Measurements from ENCODE around the gene SH3TC2. TPM values are rescaled to one million over a fixed set of nuclear protein-coding genes. Genes with fewer than 3 reads are reported as not detected.
A peak's percentile ranks its signal among the peaks of the same experiment; 100 is the strongest.

SH3TC2 gene
- polyA plus RNA-seq, 1 experiment: 1.3 TPM

GRCh38 chr5:148968311-148968710 is 94.6 kb downstream of the SH3TC2 start:
- ChIA-PET POLR2A (no interaction called here), CTCF (interaction anchor here (1.6 to 3.3 kb wide), 4 partner anchors 11 to 237 kb away, joined by 6 to 31 read pairs (median 10); no protein-coding TSS in a partner anchor)
- Histone ChIP-seq H3K9me3 (ENCODE audit: control insufficient read depth, insufficient read depth, low read length) (no peaks in the 10 kb centered on the region), H3K4me3 (ENCODE audit: low read depth, low read length) (no peak overlapping the region), H3K27me3 (ENCODE audit: control insufficient read depth, insufficient read depth, low read length) (no peaks in the 10 kb centered on the region), H3K27ac (ENCODE audit: low read depth, low read length) (no peak overlapping the region)
- no peak for TF ChIP-seq CTCF (IDR thresholded peaks at IDR 0.05; ENCODE audit: low read depth, low read length)
- no peak for DNase-seq (ENCODE audit: low read depth, low spot score)

DNA sequence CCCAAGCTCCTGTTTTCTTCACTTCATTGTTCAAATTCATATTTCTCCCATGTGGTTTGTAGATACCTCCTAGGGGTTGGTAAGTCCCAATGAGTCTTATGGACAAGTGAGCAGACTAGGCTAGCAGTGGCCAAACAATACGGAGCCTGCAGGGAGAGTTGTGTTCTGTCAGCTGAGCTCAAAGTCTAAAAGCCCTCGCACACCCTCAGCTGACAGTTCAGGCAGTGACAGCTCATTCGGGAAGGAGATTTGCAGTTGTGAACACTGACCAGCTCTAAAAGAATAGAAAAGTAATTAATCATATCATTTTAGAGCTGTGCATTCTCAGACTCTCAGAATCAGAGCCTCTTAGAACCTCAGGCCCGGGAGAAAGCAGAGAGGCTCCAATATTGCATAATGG is 95.1 kb downstream of the SH3TC2 start:
- POLR2A ChIA-PET: interaction anchor here (0.6 kb wide), 1 partner anchor 29 kb away, joined by 3 read pairs; no protein-coding TSS in a partner anchor
- no peak overlapping the region for H3K4me3 ChIP-seq (ENCODE audit: low read depth, low read length)
- H3K27me3 ChIP-seq (ENCODE audit: control insufficient read depth, insufficient read depth, low read length): no peaks in the 10 kb centered on the region
- CTCF ChIA-PET: interaction anchor here (1.7 to 3.3 kb wide), 5 partner anchors 10 to 237 kb away, joined by 7 to 31 read pairs (median 10); no protein-coding TSS in a partner anchor
- H3K27ac ChIP-seq (ENCODE audit: low read depth, low read length): no peak overlapping the region
- no peaks in the 10 kb centered on the region for H3K9me3 ChIP-seq (ENCODE audit: control insufficient read depth, insufficient read depth, low read length)
- no peak for DNase-seq (ENCODE audit: low read depth, low spot score)
- no peak for TF ChIP-seq CTCF (IDR thresholded peaks at IDR 0.05; ENCODE audit: low read depth, low read length)

DNA sequence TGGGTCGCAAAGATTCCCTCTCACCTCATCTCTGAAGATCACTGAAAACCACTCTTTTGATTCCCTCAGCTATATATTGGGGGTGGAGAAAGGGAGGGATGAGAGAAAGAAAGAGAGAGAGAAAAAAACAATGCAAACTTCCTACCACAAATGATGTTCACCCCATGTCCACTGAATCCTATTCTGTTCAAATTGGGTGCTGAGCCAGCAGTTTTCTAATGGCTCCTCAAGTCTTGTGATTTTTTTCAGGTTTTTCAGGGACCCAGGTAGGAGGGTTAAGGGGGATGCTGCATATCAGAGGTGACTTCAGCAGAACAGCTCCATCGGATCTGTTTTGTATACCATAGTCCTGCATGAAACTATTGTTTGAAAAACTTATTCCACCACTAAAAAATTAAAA is 95.9 kb downstream of the SH3TC2 start:
- DNase-seq (ENCODE audit: low read depth, low spot score): no peak

GRCh38 chr5:148966348-148966747 is 96.5 kb downstream of the SH3TC2 start:
- no peak for DNase-seq (ENCODE audit: low read depth, low spot score)
- Histone ChIP-seq H3K9me3 (ENCODE audit: control insufficient read depth, insufficient read depth, low read length) (no peaks in the 10 kb centered on the region), H3K4me3 (ENCODE audit: low read depth, low read length) (no peak overlapping the region), H3K27ac (ENCODE audit: low read depth, low read length) (peak overlapping the region; percentile 12), H3K27me3 (ENCODE audit: control insufficient read depth, insufficient read depth, low read length) (no peaks in the 10 kb centered on the region)
- CTCF ChIA-PET: interaction anchor here (0.9 to 3.3 kb wide), 6 partner anchors 9 to 236 kb away, joined by 4 to 31 read pairs (median 9); no protein-coding TSS in a partner anchor
- POLR2A ChIA-PET: interaction anchor here (1.1 kb wide), 1 partner anchor 51 kb away, joined by 3 read pairs; no protein-coding TSS in a partner anchor
- no peak for TF ChIP-seq CTCF (IDR thresholded peaks at IDR 0.05; ENCODE audit: low read depth, low read length)

More for the DNA sequence above, 95.9 kb downstream of the SH3TC2 start:
- H3K9me3 ChIP-seq (ENCODE audit: control insufficient read depth, insufficient read depth, low read length): no peaks in the 10 kb centered on the region
- POLR2A ChIA-PET: interaction anchor here (1.1 kb wide), 1 partner anchor 51 kb away, joined by 3 read pairs; no protein-coding TSS in a partner anchor
- H3K27me3 ChIP-seq (ENCODE audit: control insufficient read depth, insufficient read depth, low read length): no peaks in the 10 kb centered on the region
- H3K4me3 ChIP-seq (ENCODE audit: low read depth, low read length): no peak overlapping the region
- TF ChIP-seq CTCF (IDR thresholded peaks at IDR 0.05; ENCODE audit: low read depth, low read length): no peak
- CTCF ChIA-PET: interaction anchor here (0.9 to 3.3 kb wide), 6 partner anchors 10 to 236 kb away, joined by 4 to 31 read pairs (median 9); no protein-coding TSS in a partner anchor
- H3K27ac ChIP-seq (ENCODE audit: low read depth, low read length): no peak overlapping the region

DNA sequence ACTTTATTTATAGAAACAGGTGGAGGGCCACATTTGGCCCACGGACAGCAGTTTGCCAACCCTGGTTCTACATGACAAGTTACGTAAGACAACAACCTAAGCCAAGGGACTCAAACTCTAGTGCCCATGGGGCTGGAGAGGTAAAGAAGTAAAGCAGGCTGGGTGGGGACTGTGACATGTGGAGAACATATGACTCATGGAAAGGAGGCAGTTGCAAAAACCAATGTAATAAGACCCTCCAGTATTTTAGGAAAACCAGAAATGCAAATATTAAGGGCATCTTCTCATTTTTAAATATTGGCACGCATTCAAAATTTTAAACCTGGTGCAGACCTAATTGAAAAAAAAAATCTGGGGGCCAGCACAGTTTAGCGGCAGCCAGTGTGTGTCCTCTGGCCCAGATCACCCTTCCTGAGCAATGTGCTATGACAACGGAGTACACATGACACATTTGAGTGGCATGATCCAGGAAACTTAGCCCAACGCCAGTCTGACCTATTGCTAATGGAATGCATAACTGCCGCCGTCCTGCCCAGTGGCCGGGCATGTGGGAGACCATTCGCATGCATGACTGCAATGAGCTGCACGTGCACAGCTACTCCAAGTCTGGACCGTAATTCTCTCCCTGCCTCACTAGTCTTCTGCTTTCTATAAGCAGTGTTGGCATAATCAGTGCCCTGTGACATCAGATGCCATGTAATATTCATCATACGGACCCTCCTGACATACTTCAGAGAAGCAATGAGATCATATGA is 97.2 kb downstream of the SH3TC2 start:
- Histone ChIP-seq H3K27me3 (ENCODE audit: control insufficient read depth, insufficient read depth, low read length) (no peaks in the 10 kb centered on the region), H3K9me3 (ENCODE audit: control insufficient read depth, insufficient read depth, low read length) (no peaks in the 10 kb centered on the region), H3K27ac (ENCODE audit: low read depth, low read length) (peak overlapping the region; percentile 53), H3K4me3 (ENCODE audit: low read depth, low read length) (no peak overlapping the region)
- peak; percentile 79 for DNase-seq (ENCODE audit: low read depth, low spot score)
- TF ChIP-seq CTCF (IDR thresholded peaks at IDR 0.05; ENCODE audit: low read depth, low read length): no peak
- POLR2A ChIA-PET: interaction anchor here (1.1 kb wide), 1 partner anchor 50 kb away, joined by 3 read pairs; no protein-coding TSS in a partner anchor
- CTCF ChIA-PET: interaction anchor here (0.6 to 3.3 kb wide), 7 partner anchors 8 to 235 kb away, joined by 3 to 31 read pairs (median 7); no protein-coding TSS in a partner anchor

All from AG04450 (cell line).